GM18526 (cell line): Measurements from ENCODE around the gene CAPN1.

Experiments used
- POLR2A ChIP-seq: IDR thresholded peaks from 3 replicates; pipeline ENCODE4 v1.6.1; 2011; ENCODE audit not compliant: insufficient read length; ENCODE audit errors: extremely low read depth

CAPN1 gene

GRCh38 chr11:65182258-65183170 is 786 bp downstream of the CAPN1 start:
- TF ChIP-seq POLR2A = peak; percentile 9

GRCh38 chr11:65183201-65183891 is 1.6 kb downstream of the CAPN1 start:
- no peak for TF ChIP-seq POLR2A

- TF ChIP-seq POLR2A = no peak
These were observed 2.4 kb downstream of the CAPN1 start for GRCh38 chr11:65184146-65184545.

GRCh38 chr11:65185171-65185570 is 3.4 kb downstream of the CAPN1 start:
- no peak for TF ChIP-seq POLR2A

- no peak for TF ChIP-seq POLR2A
These were observed 4.2 kb downstream of the CAPN1 start for GRCh38 chr11:65185869-65186341.

GRCh38 chr11:65186701-65187100 is 5.0 kb downstream of the CAPN1 start:
- TF ChIP-seq POLR2A = no peak

GRCh38 chr11:65187146-65187675 is 5.5 kb downstream of the CAPN1 start:
- no peak for TF ChIP-seq POLR2A

GRCh38 chr11:65187971-65188461 is 6.3 kb downstream of the CAPN1 start:
- TF ChIP-seq POLR2A = no peak

- no peak for TF ChIP-seq POLR2A
These were observed 6.8 kb downstream of the CAPN1 start for GRCh38 chr11:65188486-65188885.

GRCh38 chr11:65189191-65189590 is 7.5 kb downstream of the CAPN1 start:
- TF ChIP-seq POLR2A = no peak

GRCh38 chr11:65194564-65194963 is 12.8 kb downstream of the CAPN1 start:
- TF ChIP-seq POLR2A = no peak

GRCh38 chr11:65204143-65204542 is 22.4 kb downstream of the CAPN1 start:
- TF ChIP-seq POLR2A = no peak

- TF ChIP-seq POLR2A = no peak
These were observed 23.2 kb downstream of the CAPN1 start for GRCh38 chr11:65204646-65205601.

GRCh38 chr11:65205602-65205967 is 23.9 kb downstream of the CAPN1 start:
- no peak for TF ChIP-seq POLR2A

GRCh38 chr11:65206441-65206841 is 24.7 kb downstream of the CAPN1 start:
- TF ChIP-seq POLR2A = no peak
